Upper lobe of left lung (tissue), 4 donors: ENCODE measurements around the gene SUCO.

Experiments
- POLR2AphosphoS5 ChIP-seq, 2 donors: sonication (generic); formaldehyde crosslinking; IDR thresholded peaks; one replicate each; pipeline ENCODE4 v1.5.1; 2017; ENCODE audit warnings: antibody characterized with exemption in 2 of 2
- TF ChIP-seq, protein P1 (sequence below), 6 experiments: fragments of 450-650 bp in 4 of 6; fragments of 200-600 bp in 2 of 6; sonication (generic) in 2 of 6; IDR thresholded peaks; one replicate each; pipeline ENCODE4 v1.5.1; 2016 to 2019; ENCODE audit warnings: antibody characterized with exemption in 6 of 6

GRCh38 chr1:172545396-172546004 is 12.6 kb downstream of the SUCO start:
- TF ChIP-seq, protein P1, sequence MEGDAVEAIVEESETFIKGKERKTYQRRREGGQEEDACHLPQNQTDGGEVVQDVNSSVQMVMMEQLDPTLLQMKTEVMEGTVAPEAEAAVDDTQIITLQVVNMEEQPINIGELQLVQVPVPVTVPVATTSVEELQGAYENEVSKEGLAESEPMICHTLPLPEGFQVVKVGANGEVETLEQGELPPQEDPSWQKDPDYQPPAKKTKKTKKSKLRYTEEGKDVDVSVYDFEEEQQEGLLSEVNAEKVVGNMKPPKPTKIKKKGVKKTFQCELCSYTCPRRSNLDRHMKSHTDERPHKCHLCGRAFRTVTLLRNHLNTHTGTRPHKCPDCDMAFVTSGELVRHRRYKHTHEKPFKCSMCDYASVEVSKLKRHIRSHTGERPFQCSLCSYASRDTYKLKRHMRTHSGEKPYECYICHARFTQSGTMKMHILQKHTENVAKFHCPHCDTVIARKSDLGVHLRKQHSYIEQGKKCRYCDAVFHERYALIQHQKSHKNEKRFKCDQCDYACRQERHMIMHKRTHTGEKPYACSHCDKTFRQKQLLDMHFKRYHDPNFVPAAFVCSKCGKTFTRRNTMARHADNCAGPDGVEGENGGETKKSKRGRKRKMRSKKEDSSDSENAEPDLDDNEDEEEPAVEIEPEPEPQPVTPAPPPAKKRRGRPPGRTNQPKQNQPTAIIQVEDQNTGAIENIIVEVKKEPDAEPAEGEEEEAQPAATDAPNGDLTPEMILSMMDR (IDR thresholded peaks at IDR 0.05) = no peak
- TF ChIP-seq POLR2AphosphoS5 (IDR thresholded peaks at IDR 0.05) = no peak
